ENCODE data around the gene GIMAP7. TPM values are rescaled to one million over a fixed set of nuclear protein-coding genes. Genes with fewer than 3 reads are reported as not detected.

The GIMAP7 gene
- polyA plus RNA-seq, 1 donor from 2014 or later = not detected

- no peaks in the 10 kb centered on the region for H3F3A ChIP-seq (ENCODE audit: insufficient read depth, low read length, poor library complexity, severe bottlenecking)
- H3K9me3 ChIP-seq (ENCODE audit: low read length) = peaks cover 6% of the 10 kb centered on the region
- H3K27ac ChIP-seq (ENCODE audit: low read length) = no peak overlapping the region
- no peak overlapping the region for H2AFZ ChIP-seq (ENCODE audit: low read depth, low read length)
- H4K20me1 ChIP-seq (ENCODE audit: insufficient read depth) = no peaks in the 10 kb centered on the region
- H3K9ac ChIP-seq (ENCODE audit: low read length) = no peak overlapping the region
- no peaks in the 10 kb centered on the region for H3K79me2 ChIP-seq (replicated peaks; ENCODE audit: insufficient read depth, low read length)
- H3K27me3 ChIP-seq (ENCODE audit: insufficient read depth, low read depth, low read length) = no peaks in the 10 kb centered on the region
- H3K4me2 ChIP-seq (ENCODE audit: low read length) = no peak overlapping the region
- no peaks in the 10 kb centered on the region for H3K9me2 ChIP-seq (ENCODE audit: insufficient read depth, low read length)
- TF ChIP-seq POLR2AphosphoS5 (IDR thresholded peaks at IDR 0.05) (no peak), CTCF (IDR thresholded peaks at IDR 0.05; ENCODE audit: poor library complexity, severe bottlenecking) (no peak)
- H3K36me3 ChIP-seq (ENCODE audit: insufficient read depth, low read length) = no peaks in the 10 kb centered on the region
- no peak overlapping the region for H3K4me3 ChIP-seq (ENCODE audit: low read length)
These were observed 6.6 kb upstream of the GIMAP7 start for GRCh38 chr7:150507947-150508602.

- Histone ChIP-seq H3K79me2 (replicated peaks; ENCODE audit: insufficient read depth, low read length) (no peaks in the 10 kb centered on the region), H3K4me3 (ENCODE audit: low read length) (no peak overlapping the region), H3K9me3 (ENCODE audit: low read length) (peaks cover 6% of the 10 kb centered on the region), H3K9me2 (ENCODE audit: insufficient read depth, low read length) (no peaks in the 10 kb centered on the region), H3K4me2 (ENCODE audit: low read length) (no peak overlapping the region), H3K27me3 (ENCODE audit: insufficient read depth, low read depth, low read length) (no peaks in the 10 kb centered on the region), H3K36me3 (ENCODE audit: insufficient read depth, low read length) (no peaks in the 10 kb centered on the region), H2AFZ (ENCODE audit: low read depth, low read length) (no peak overlapping the region), H3K9ac (ENCODE audit: low read length) (no peak overlapping the region), H4K20me1 (ENCODE audit: insufficient read depth) (no peaks in the 10 kb centered on the region), H3K27ac (ENCODE audit: low read length) (no peak overlapping the region), H3F3A (ENCODE audit: insufficient read depth, low read length, poor library complexity, severe bottlenecking) (no peaks in the 10 kb centered on the region)
- no peak for TF ChIP-seq MXI1 (conservative IDR thresholded peaks at IDR 0.05; ENCODE audit: poor library complexity, severe bottlenecking)
- no peak for TF ChIP-seq POLR2AphosphoS5 (IDR thresholded peaks at IDR 0.05)
- no peak for TF ChIP-seq RAD21 (conservative IDR thresholded peaks at IDR 0.05)
- no peak for TF ChIP-seq CTCF (IDR thresholded peaks at IDR 0.05; ENCODE audit: poor library complexity, severe bottlenecking)
- no peak for TF ChIP-seq SMC3 (conservative IDR thresholded peaks at IDR 0.05; ENCODE audit: poor library complexity)
- TF ChIP-seq EZH2 (IDR thresholded peaks at IDR 0.05; ENCODE audit: borderline replicate concordance, insufficient read depth, low read length, poor library complexity, severe bottlenecking) = no peak
- no peak for TF ChIP-seq TAF1 (IDR thresholded peaks at IDR 0.05; ENCODE audit: low read depth)
- TF ChIP-seq EP300 (conservative IDR thresholded peaks at IDR 0.05; ENCODE audit: poor library complexity, severe bottlenecking) = no peak
- TF ChIP-seq REST (IDR thresholded peaks at IDR 0.05; ENCODE audit: borderline replicate concordance) = no peak
These were observed 3.6 kb upstream of the GIMAP7 start for GRCh38 chr7:150511048-150511447.
